Mesenchymal stem cell (in vitro differentiated cells and primary cell): ENCODE results near the gene SLC35G3.

Source experiments
- DNase-seq: peaks from one replicate; pipeline ENCODE4 v3.0.0-alpha.2; 2013
- H2AFZ ChIP-seq: one replicate; pipeline ENCODE4 v1.6.1; 2013; ENCODE audit warnings: low read depth, mild to moderate bottlenecking, control low read depth, inconsistent platforms, low read length, moderate library complexity
- H2AK5ac ChIP-seq: 2 replicates; pipeline ENCODE4 v1.6.1; 2013; ENCODE audit warnings: low read length, moderate library complexity, mild to moderate bottlenecking, inconsistent platforms; ENCODE audit not compliant: severe bottlenecking
- H2BK120ac ChIP-seq: one replicate; pipeline ENCODE4 v1.6.1; 2013; ENCODE audit warnings: low read depth, mild to moderate bottlenecking, inconsistent platforms, low read length, moderate library complexity
- H2BK12ac ChIP-seq, 2 experiments: one replicate each; pipeline ENCODE4 v1.6.1; 2013; ENCODE audit warnings: inconsistent platforms in 2 of 2, low read length in 2 of 2, mild to moderate bottlenecking in 2 of 2, moderate library complexity in 2 of 2, control low read depth in 1 of 2
- H2BK15ac ChIP-seq: one replicate; pipeline ENCODE4 v1.6.1; 2013; ENCODE audit warnings: mild to moderate bottlenecking, low read depth, inconsistent platforms; ENCODE audit not compliant: poor library complexity, severe bottlenecking
- H2BK5ac ChIP-seq: 2 replicates; pipeline ENCODE4 v1.6.1; 2013; ENCODE audit warnings: low read depth, mild to moderate bottlenecking, low read length, control low read depth, inconsistent platforms; ENCODE audit not compliant: poor library complexity, severe bottlenecking
- H3K14ac ChIP-seq, 2 experiments: one replicate each; pipeline ENCODE4 v1.6.1; 2013; ENCODE audit warnings: inconsistent platforms in 2 of 2, low read length in 2 of 2, control low read depth in 1 of 2, mild to moderate bottlenecking in 1 of 2, moderate library complexity in 1 of 2
- H3K18ac ChIP-seq, 2 experiments: one replicate each; pipeline ENCODE4 v1.6.1; 2013; ENCODE audit warnings: inconsistent platforms in 2 of 2, low read length in 2 of 2, control low read depth in 1 of 2, low read depth in 1 of 2, mild to moderate bottlenecking in 1 of 2
- H3K23ac ChIP-seq, 2 experiments: one replicate each; pipeline ENCODE4 v1.6.1; 2013; ENCODE audit warnings: inconsistent platforms in 2 of 2, low read length in 2 of 2, mild to moderate bottlenecking in 2 of 2, moderate library complexity in 2 of 2, control low read depth in 1 of 2
- H3K27ac ChIP-seq: 2 replicates; pipeline ENCODE4 v1.5.1; 2013; ENCODE audit warnings: mild to moderate bottlenecking, moderate library complexity, low read length, control low read depth, inconsistent platforms; ENCODE audit not compliant: poor library complexity, severe bottlenecking
- H3K27me3 ChIP-seq, 2 experiments: 2 replicates each; pipeline versions ENCODE4 v1.6.1 to v1.7.0; 2013; ENCODE audit warnings: low read length in 2 of 2, mild to moderate bottlenecking in 2 of 2, moderate library complexity in 2 of 2, control low read depth in 1 of 2, inconsistent platforms in 1 of 2; ENCODE audit not compliant: control insufficient read depth in 1 of 2, insufficient read depth in 1 of 2
- H3K36me3 ChIP-seq, 2 experiments: 2 replicates each; pipeline versions ENCODE4 v1.6.1 to v1.7.0; 2013; ENCODE audit warnings: low read length in 2 of 2, control low read depth in 1 of 2, inconsistent platforms in 1 of 2, low read depth in 1 of 2, mild to moderate bottlenecking in 1 of 2; ENCODE audit not compliant: insufficient read depth in 2 of 2, control insufficient read depth in 1 of 2
- H3K4ac ChIP-seq, 2 experiments: one replicate each; pipeline ENCODE4 v1.6.1; 2013; ENCODE audit warnings: inconsistent platforms in 2 of 2, low read length in 2 of 2, mild to moderate bottlenecking in 2 of 2, moderate library complexity in 2 of 2, control low read depth in 1 of 2, low read depth in 1 of 2
- H3K4me1 ChIP-seq: 2 replicates; pipeline ENCODE4 v1.6.1; 2013; ENCODE audit warnings: low read depth, low read length, control low read depth; ENCODE audit not compliant: control insufficient read depth, insufficient read depth
- H3K4me2 ChIP-seq: 2 replicates; pipeline ENCODE4 v1.6.1; 2013; ENCODE audit warnings: low read length, mild to moderate bottlenecking, inconsistent platforms; ENCODE audit not compliant: poor library complexity, severe bottlenecking
- H3K4me3 ChIP-seq, 2 experiments: 2 replicates each; pipeline versions ENCODE4 v1.5.1 to v1.7.0; 2013; ENCODE audit warnings: low read length in 2 of 2, mild to moderate bottlenecking in 2 of 2, control low read depth in 1 of 2, low read depth in 1 of 2; ENCODE audit not compliant: insufficient read depth in 1 of 2
- H3K79me1 ChIP-seq: replicated peaks from 2 replicates; pipeline ENCODE4 v1.6.1; 2013; ENCODE audit warnings: mild to moderate bottlenecking, control low read depth, low read length, inconsistent platforms; ENCODE audit not compliant: poor library complexity, severe bottlenecking
- H3K9ac ChIP-seq: 2 replicates; pipeline ENCODE4 v1.7.0; 2013; ENCODE audit warnings: mild to moderate bottlenecking, low read length, moderate library complexity
- H3K9me3 ChIP-seq: 2 replicates; pipeline ENCODE4 v1.7.0; 2013; ENCODE audit warnings: mild to moderate bottlenecking, low read length; ENCODE audit not compliant: control insufficient read depth
- H4K8ac ChIP-seq: one replicate; pipeline ENCODE4 v1.6.1; 2013; ENCODE audit warnings: inconsistent platforms, mild to moderate bottlenecking, low read length, moderate library complexity
- H4K91ac ChIP-seq: one replicate; pipeline ENCODE4 v1.6.1; 2013; ENCODE audit warnings: mild to moderate bottlenecking, low read length, inconsistent platforms
- WGBS: methylation state at CpG from one replicate; pipeline ENCODE4 v1.1.7; 2013; ENCODE audit warnings: mixed read lengths; 5-methylcytosine and 5-hydroxymethylcytosine counted together

Gene SLC35G3

DNA sequence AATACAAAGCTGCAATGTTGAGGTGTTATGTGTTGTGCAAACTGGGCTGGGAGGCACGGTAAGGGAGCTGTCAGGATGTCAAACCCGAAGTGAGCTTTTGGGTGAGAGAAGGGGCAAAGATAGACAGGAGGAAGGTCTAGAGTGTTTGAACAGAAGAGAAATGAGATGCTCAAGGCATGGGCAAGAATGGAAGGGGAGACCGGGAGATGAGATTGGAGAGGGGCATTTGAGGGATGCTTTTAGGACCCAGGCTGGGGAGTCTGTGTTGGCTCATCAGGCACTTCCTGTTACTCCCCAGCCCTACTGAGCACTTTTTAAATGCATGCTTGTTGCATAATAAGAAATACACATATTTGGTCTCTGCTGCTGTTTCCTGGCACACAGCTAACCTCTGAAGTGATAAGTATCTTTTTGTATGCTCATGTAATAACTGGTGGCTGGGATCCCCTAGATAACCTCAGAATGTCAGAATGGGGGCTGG lies 32.9 kb downstream of the SLC35G3 start:
- Histone ChIP-seq H3K4me1 (no peaks in the 10 kb centered on the region), H3K27ac (no peak overlapping the region), H3K14ac (no peak overlapping the region), H4K91ac (no peak overlapping the region), H3K4me2 (no peak overlapping the region), H2BK5ac (no peak overlapping the region), H2BK12ac (no peak overlapping the region), H4K8ac (no peak overlapping the region), H3K79me1 (no peaks in the 10 kb centered on the region), H2BK120ac (no peak overlapping the region), H3K27me3 (peaks cover 21 to 23% of the 10 kb centered on the region in 2 experiments), H2AK5ac (no peak overlapping the region), H3K4ac (no peak overlapping the region), H3K4me3 (no peak overlapping the region), H3K18ac (no peak overlapping the region), H2AFZ (no peak overlapping the region), H3K23ac (no peak overlapping the region), H3K9ac (no peak overlapping the region), H2BK15ac (no peak overlapping the region), H3K36me3 (no peaks in the 10 kb centered on the region), H3K9me3 (no peaks in the 10 kb centered on the region)
- no peak for DNase-seq
- WGBS: 55% methylated on average over 3 of the region's 3 CpGs

DNA sequence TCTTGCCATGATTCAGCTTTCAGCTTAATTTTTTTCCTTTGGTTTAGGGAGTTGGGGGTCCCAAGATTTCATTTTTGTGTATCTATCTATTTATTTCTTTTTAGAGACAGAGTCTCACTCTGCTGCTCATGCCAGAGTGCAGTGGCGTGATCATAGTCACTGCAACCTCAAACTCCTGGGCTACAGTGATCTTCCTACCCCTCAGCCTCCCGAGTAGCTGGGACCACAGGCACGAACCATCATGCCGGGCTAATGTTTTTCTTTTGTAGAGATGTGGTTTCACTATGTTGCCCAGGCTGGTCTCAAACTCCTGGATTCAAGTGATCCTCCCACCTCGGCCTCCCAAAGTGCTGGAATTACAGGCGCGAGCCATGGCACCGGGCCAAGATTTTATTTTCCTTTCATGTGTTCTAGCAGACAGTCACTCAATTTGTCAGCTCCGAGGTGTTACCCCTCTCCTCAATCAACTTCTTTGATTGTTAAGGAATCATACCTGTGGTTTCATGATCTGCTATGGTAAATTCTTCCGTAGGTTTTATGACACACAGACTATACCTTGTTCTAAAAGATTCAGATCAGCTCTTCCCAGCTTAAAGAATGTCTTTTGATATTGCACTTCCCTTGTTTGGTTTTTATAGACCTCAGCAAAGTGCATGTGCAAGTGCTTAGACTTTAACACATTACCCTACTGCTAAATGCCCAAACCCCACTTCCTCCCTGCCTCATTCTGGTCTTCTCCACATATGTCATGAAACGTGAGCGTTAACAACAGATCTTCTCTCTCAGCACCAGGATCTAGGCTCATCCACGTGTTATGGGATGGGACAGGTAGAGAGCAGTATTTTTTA lies 33.6 kb downstream of the SLC35G3 start:
- 77% methylated on average over 13 of the region's 13 CpGs for WGBS
- peaks cover 21 to 23% of the 10 kb centered on the region in 2 experiments for H3K27me3 ChIP-seq

GRCh38 chr17:35159940-35160339 lies 34.3 kb downstream of the SLC35G3 start:
- Histone ChIP-seq H3K4me1 (no peaks in the 10 kb centered on the region), H3K4me3 (no peak overlapping the region), H3K27me3 (peaks cover 21 to 23% of the 10 kb centered on the region in 2 experiments), H2AK5ac (no peak overlapping the region), H3K18ac (no peak overlapping the region), H3K27ac (no peak overlapping the region), H3K4ac (no peak overlapping the region), H3K36me3 (no peaks in the 10 kb centered on the region), H3K9me3 (no peaks in the 10 kb centered on the region), H3K23ac (no peak overlapping the region), H4K91ac (no peak overlapping the region), H4K8ac (no peak overlapping the region), H2BK15ac (no peak overlapping the region), H2BK120ac (no peak overlapping the region), H3K9ac (no peak overlapping the region), H2AFZ (no peak overlapping the region), H3K14ac (no peak overlapping the region), H3K4me2 (no peak overlapping the region), H2BK5ac (no peak overlapping the region), H3K79me1 (no peaks in the 10 kb centered on the region), H2BK12ac (no peak overlapping the region)
- 76% methylated on average over 2 of the region's 2 CpGs for WGBS
- DNase-seq: no peak

More for the DNA sequence above, 33.6 kb downstream of the SLC35G3 start:
- H3K18ac ChIP-seq: no peak overlapping the region
- H3K4ac ChIP-seq: no peak overlapping the region
- H3K4me3 ChIP-seq: no peak overlapping the region
- no peak overlapping the region for H3K4me2 ChIP-seq
- no peak overlapping the region for H2BK15ac ChIP-seq
- no peak overlapping the region for H2BK120ac ChIP-seq
- no peaks in the 10 kb centered on the region for H3K4me1 ChIP-seq
- DNase-seq: no peak
- H3K14ac ChIP-seq: no peak overlapping the region
- no peak overlapping the region for H3K27ac ChIP-seq
- no peak overlapping the region for H2AFZ ChIP-seq
- H3K9me3 ChIP-seq: no peaks in the 10 kb centered on the region
- no peak overlapping the region for H4K8ac ChIP-seq
- no peaks in the 10 kb centered on the region for H3K79me1 ChIP-seq
- no peak overlapping the region for H4K91ac ChIP-seq
- H2BK12ac ChIP-seq: no peak overlapping the region
- H2BK5ac ChIP-seq: no peak overlapping the region
- H3K36me3 ChIP-seq: no peaks in the 10 kb centered on the region
- no peak overlapping the region for H3K23ac ChIP-seq
- H2AK5ac ChIP-seq: no peak overlapping the region
- H3K9ac ChIP-seq: no peak overlapping the region

GRCh38 chr17:35155246-35155645 lies 38.9 kb downstream of the SLC35G3 start:
- Histone ChIP-seq H3K27ac (no peak overlapping the region), H4K91ac (no peak overlapping the region), H2BK12ac (no peak overlapping the region), H3K27me3 (peaks cover 15% of the 10 kb centered on the region in 2 experiments), H3K4me1 (no peaks in the 10 kb centered on the region), H2AFZ (no peak overlapping the region), H3K4me2 (no peak overlapping the region), H3K9ac (no peak overlapping the region), H3K4me3 (no peak overlapping the region), H3K36me3 (no peaks in the 10 kb centered on the region), H3K79me1 (no peaks in the 10 kb centered on the region), H3K9me3 (no peaks in the 10 kb centered on the region), H2BK120ac (no peak overlapping the region), H2BK5ac (no peak overlapping the region), H3K23ac (peak overlapping the region in 1 of 2 experiments; percentile 48), H3K18ac (no peak overlapping the region), H4K8ac (no peak overlapping the region), H2AK5ac (no peak overlapping the region), H3K14ac (no peak overlapping the region), H2BK15ac (no peak overlapping the region), H3K4ac (no peak overlapping the region)
- 82% methylated on average over 5 of the region's 7 CpGs for WGBS
- no peak for DNase-seq
